Activated T-cell treated with anti-CD3 and anti-CD28 coated beads, Interleukin-2, amount 50 U/mL, for 72 hours (primary cell): ENCODE results near the gene DDX43. TPM values are rescaled to one million over a fixed set of nuclear protein-coding genes. Genes with fewer than 3 reads are reported as not detected.

Experiments
- ATAC-seq, 2 donors: fragments of 150-1000 bp; cut with Tn5 transposase; replicated peaks in 1 of 2; 2 replicates each; pipeline ENCODE4 v1.10.0; 2021; ENCODE audit warnings: moderate library complexity in 2 of 2, mild to moderate bottlenecking in 1 of 2
- DNase-seq, 2 donors: peaks; one replicate each; pipeline ENCODE4 v3.0.0; 2021 to 2022; ENCODE audit warnings: mixed read lengths in 1 of 2
- H3K27ac Mint-ChIP-seq: one replicate; pipeline ENCODE4 v1.8.0; 2022; ENCODE audit warnings: mild to moderate bottlenecking, moderate library complexity, mixed read lengths
- H3K27me3 Mint-ChIP-seq: one replicate; pipeline ENCODE4 v1.8.0; 2022; ENCODE audit warnings: low read depth, mixed read lengths
- H3K36me3 Mint-ChIP-seq, 2 donors: one replicate each; pipeline ENCODE4 v1.8.0; 2022; ENCODE audit warnings: mixed read lengths in 2 of 2, mild to moderate bottlenecking in 1 of 2; ENCODE audit not compliant: insufficient read depth in 2 of 2
- H3K4me1 Mint-ChIP-seq: one replicate; pipeline ENCODE4 v1.8.0; 2022; ENCODE audit warnings: low read depth, mixed read lengths
- H3K4me3 Mint-ChIP-seq, 2 donors: one replicate each; pipeline ENCODE4 v1.8.0; 2022; ENCODE audit warnings: mild to moderate bottlenecking in 2 of 2, mixed read lengths in 2 of 2, moderate library complexity in 2 of 2
- H3K9me3 Mint-ChIP-seq, 2 donors: one replicate each; pipeline ENCODE4 v1.8.0; 2022; ENCODE audit warnings: mixed read lengths in 2 of 2
- total RNA-seq, 2 donors: library from RNA; stranded (reverse); gene quantifications; one replicate each; pipeline ENCODE4 v1.2.3, GENCODE V29; 2022

The DDX43 gene
- total RNA-seq, 2 donors from 2014 or later = 0.77 to 0.93 TPM

DNA sequence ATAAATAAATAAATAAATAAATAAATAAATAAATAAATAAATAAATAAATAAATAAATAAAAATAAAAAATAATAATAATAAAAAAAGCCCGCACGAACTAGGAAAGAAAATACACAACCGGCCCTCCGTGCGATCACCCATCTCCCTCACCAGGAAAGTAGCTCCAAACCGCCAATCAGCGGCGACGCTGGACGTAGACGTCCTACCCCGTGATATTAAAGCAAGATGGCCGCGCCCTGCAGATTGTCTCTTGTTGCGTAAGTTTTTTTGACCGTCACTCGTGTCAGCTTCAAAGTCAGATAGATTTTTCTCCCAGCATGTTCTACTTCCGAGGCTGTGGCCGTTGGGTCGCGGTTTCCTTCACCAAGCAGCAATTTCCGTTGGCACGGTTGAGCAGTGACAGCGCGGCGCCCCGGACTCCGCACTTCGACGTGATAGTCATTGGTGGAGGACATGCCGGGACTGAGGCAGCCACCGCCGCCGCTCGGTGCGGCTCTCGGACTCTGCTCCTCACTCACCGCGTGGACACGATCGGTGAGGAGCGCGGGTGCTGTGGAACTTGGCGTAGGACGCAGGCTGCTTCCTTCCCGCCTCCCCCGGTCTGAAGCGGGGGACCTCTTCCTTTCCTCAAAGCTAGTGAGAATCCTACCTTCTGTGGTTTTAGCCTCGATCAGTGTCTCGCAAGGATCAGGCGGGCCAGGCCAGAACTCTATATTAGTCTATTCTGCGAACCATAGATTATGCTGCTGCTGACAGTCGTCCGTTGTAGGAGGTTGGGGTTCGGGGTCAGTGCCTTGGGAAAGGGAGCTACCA, 67.1 kb downstream of the DDX43 start, which contains the start of gene MTO1:
Gene MTO1, plus strand, starts transcription at position 201 of the 814 bp plus-strand sequence. Its CDS starts 118 bp downstream, at position 319.
- Mint-ChIP-seq H3K27me3 (no peaks in the 10 kb centered on the region), H3K4me3 (peak within 1 kb of the TSS; percentile 90 to 95), H3K9me3 (no peaks in the 10 kb centered on the region), H3K27ac (peak within 1 kb of the TSS; percentile 96), H3K4me1 (peaks cover 45% of the 10 kb centered on the region), H3K36me3 (peaks cover 6 to 14% of the 10 kb centered on the region in 2 donors)
- ATAC-seq (peak; percentile 92 to 95), DNase-seq (peak; percentile 82 to 89)

Other genes with a start within 250 kb of the DDX43 start
- gene KHDC1L, start 169.3 kb upstream of the DDX43 start, total RNA-seq = not detected
- 1 to 10 TPM; 3.4 to 3.7 TPM for gene KHDC1, start 131.6 kb upstream of the DDX43 start, total RNA-seq
- gene DPPA5, start 40.6 kb upstream of the DDX43 start, total RNA-seq = not detected
- not detected for gene KHDC3L, start 32.2 kb upstream of the DDX43 start, total RNA-seq
- under 1 TPM; 0.76 to 0.77 TPM for gene OOEP, start 24.9 kb upstream of the DDX43 start, total RNA-seq
- 10 to 100 TPM; 20.7 to 26.9 TPM for gene CGAS, start 57.5 kb downstream of the DDX43 start, total RNA-seq
- 10 to 100 TPM; 49.6 to 68.8 TPM for gene MTO1, start 66.9 kb downstream of the DDX43 start, total RNA-seq
- over 10,000 TPM; 15,536 to 16,076 TPM for gene EEF1A1, start 126.2 kb downstream of the DDX43 start, total RNA-seq